ENCODE results near the gene GIMAP5.

GIMAP5 gene

GRCh38 chr7:150753826-150754603 is 16.8 kb downstream of the GIMAP5 start:
- H3K4me3 ChIP-seq (ENCODE audit: low read depth, low read length): no peak overlapping the region
- no peak for TF ChIP-seq CTCF (IDR thresholded peaks at IDR 0.05; ENCODE audit: low read depth, low read length)

GRCh38 chr7:150754951-150755350 is 17.7 kb downstream of the GIMAP5 start:
- no peak for TF ChIP-seq CTCF (IDR thresholded peaks at IDR 0.05; ENCODE audit: low read depth, low read length)
- no peak overlapping the region for H3K4me3 ChIP-seq (ENCODE audit: low read depth, low read length)

GRCh38 chr7:150755473-150756099 is 18.4 kb downstream of the GIMAP5 start:
- TF ChIP-seq CTCF (IDR thresholded peaks at IDR 0.05; ENCODE audit: low read depth, low read length): no peak
- no peak overlapping the region for H3K4me3 ChIP-seq (ENCODE audit: low read depth, low read length)

DNA sequence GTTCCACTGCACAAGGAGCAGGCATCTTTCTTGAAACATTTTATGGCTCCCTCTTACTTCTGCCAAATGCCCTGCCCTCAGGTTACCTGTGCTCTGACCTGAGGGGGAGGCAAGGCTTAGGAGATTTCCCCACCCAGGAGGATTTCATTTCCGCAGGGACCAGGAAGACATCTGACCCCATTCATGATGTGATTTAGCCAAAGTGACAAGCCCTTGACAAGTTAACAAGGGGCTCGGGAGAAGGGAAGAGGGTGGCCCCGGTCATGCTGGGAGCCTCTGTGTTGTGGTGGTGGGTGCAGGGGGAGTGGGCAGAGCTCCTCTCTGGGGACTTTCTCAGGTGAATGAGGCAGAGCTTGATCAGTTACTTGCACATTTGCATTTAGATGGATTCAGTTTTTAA is 18.9 kb downstream of the GIMAP5 start:
- H3K4me3 ChIP-seq (ENCODE audit: low read depth, low read length): no peak overlapping the region

DNA sequence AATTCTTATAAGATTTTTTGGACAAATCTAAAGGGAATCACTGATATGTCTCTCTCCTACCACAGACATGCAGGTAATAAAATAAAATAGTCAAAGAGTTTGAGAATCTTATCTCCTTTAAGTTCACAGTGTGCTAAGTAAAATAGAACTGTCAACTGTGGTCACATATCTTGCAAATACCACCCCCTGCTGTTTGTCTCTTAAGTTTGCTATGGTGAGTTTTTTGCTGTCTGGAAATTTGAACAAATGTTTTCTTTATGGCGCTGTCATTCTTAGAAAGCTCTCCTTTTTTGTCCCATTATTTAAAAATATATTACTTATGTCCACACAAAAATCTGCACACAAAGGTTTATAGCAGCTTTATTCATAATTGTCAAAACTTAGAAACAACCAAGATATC is 19.6 kb downstream of the GIMAP5 start:
- H3K4me3 ChIP-seq (ENCODE audit: low read depth, low read length): no peak overlapping the region
- no peak for TF ChIP-seq CTCF (IDR thresholded peaks at IDR 0.05; ENCODE audit: low read depth, low read length)

More for the DNA sequence above, 18.9 kb downstream of the GIMAP5 start:
- no peak for TF ChIP-seq CTCF (IDR thresholded peaks at IDR 0.05; ENCODE audit: low read depth, low read length)

DNA sequence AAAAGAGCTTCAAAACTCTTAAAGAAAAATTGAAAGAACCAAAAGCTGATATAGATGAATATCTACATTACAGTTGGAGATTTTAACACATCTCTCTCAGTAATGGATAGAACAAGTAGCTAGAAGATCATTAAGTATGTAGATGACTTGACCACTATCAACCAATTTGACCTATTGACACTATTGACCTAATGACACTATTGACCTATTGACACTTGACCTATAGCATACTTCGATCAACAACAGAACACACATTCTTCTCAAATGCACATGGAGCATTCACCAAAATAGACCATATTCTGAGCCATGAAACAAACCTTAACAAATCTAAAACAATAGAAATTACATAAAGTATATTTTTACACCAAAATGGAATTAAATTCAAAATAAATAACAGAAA is 22.3 kb downstream of the GIMAP5 start:
- no peak overlapping the region for H3K4me3 ChIP-seq (ENCODE audit: low read depth, low read length)
- no peak for TF ChIP-seq CTCF (IDR thresholded peaks at IDR 0.05; ENCODE audit: low read depth, low read length)

DNA sequence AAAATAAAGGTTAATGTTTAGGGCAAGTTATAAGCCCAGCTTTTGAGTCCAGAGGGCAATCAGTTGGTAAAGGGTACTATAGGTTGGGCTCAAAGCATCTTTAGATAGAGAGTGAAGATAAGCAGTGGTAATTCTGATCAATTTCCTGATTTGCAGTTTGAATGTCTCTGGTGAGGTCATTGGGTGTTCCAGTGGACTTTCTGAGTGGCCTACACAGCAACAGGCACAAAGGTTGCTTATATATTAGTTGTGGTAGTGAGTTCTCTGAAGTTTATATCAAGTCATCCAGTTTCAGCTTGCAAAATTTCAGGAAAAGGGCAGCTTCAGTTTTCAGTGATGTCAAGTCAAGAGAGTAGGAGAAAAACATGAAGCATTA is 29.1 kb downstream of the GIMAP5 start:
- TF ChIP-seq CTCF (IDR thresholded peaks at IDR 0.05; ENCODE audit: low read depth, low read length): no peak
- H3K4me3 ChIP-seq (ENCODE audit: low read depth, low read length): no peak overlapping the region

Data from WI38 (cell line).